Keratinocyte (primary cell): Measurements from ENCODE around the gene TSC1. TPM values are rescaled to one million over a fixed set of nuclear protein-coding genes. Genes with fewer than 3 reads are reported as not detected.

Experiments used
- DNase-seq: peaks from one replicate; pipeline ENCODE4 v3.0.0-alpha.2; 2011; ENCODE audit warnings: low read depth, missing footprints, low spot score
- FAIRE-seq: peaks from 2 replicates; lab custom pipeline; 2011; peaks lifted over from hg19 to GRCh38; lab: Jason Lieb, UNC
- H2AFZ ChIP-seq: 2 replicates; pipeline ENCODE4 v1.6.0; 2012; ENCODE audit warnings: low read length, control low read depth, inconsistent platforms; ENCODE audit not compliant: control insufficient read depth
- H3K27ac ChIP-seq: 2 replicates; pipeline ENCODE4 v1.5.1; 2011; ENCODE audit warnings: low read length; ENCODE audit not compliant: control insufficient read depth, insufficient read depth
- H3K27me3 ChIP-seq: 3 replicates; pipeline ENCODE4 v1.6.0; 2011; ENCODE audit warnings: low read length; ENCODE audit not compliant: control insufficient read depth, insufficient read depth; ENCODE audit errors: extremely low read depth
- H3K36me3 ChIP-seq, 2 experiments: 2 replicates in 1 of 2; 3 replicates in 1 of 2; pipeline ENCODE4 v1.5.1; 2011; ENCODE audit warnings: low read length in 2 of 2, mild to moderate bottlenecking in 1 of 2; ENCODE audit not compliant: control insufficient read depth in 2 of 2, insufficient read depth in 2 of 2; ENCODE audit errors: extremely low read depth in 1 of 2
- H3K4me1 ChIP-seq: 3 replicates; pipeline ENCODE4 v1.5.1; 2011; ENCODE audit warnings: low read length; ENCODE audit not compliant: control insufficient read depth, insufficient read depth; ENCODE audit errors: extremely low read depth
- H3K4me2 ChIP-seq: 3 replicates; pipeline ENCODE4 v1.6.0; 2011; ENCODE audit warnings: low read depth, low read length; ENCODE audit not compliant: control insufficient read depth, insufficient read depth; ENCODE audit errors: extremely low read depth
- H3K4me3 ChIP-seq, 3 experiments: fragments of 200-600 bp in 1 of 3; sonication (generic) in 1 of 3; 2 replicates in 2 of 3; 3 replicates in 1 of 3; pipeline ENCODE4 v1.5.1; 2011 to 2016; ENCODE audit warnings: low read length in 3 of 3, mild to moderate bottlenecking in 3 of 3, control low read depth in 2 of 3, inconsistent platforms in 1 of 3, low read depth in 1 of 3, mixed read lengths in 1 of 3, mixed run types in 1 of 3, moderate library complexity in 1 of 3; ENCODE audit not compliant: control insufficient read depth in 2 of 3, insufficient read depth in 2 of 3; ENCODE audit errors: extremely low read depth in 1 of 3
- H3K79me2 ChIP-seq: 2 replicates; pipeline ENCODE4 v1.6.0; 2012; ENCODE audit warnings: low read length; ENCODE audit not compliant: control insufficient read depth, insufficient read depth
- H3K9ac ChIP-seq: 3 replicates; pipeline ENCODE4 v1.6.0; 2011; ENCODE audit warnings: low read length; ENCODE audit not compliant: control insufficient read depth, insufficient read depth; ENCODE audit errors: extremely low read depth
- H3K9me1 ChIP-seq: 3 replicates; pipeline ENCODE4 v1.6.0; 2011; ENCODE audit warnings: low read length; ENCODE audit not compliant: control insufficient read depth, insufficient read depth; ENCODE audit errors: extremely low read depth
- H3K9me3 ChIP-seq: 2 replicates; pipeline ENCODE4 v1.5.1; 2012; ENCODE audit warnings: low read depth, low read length; ENCODE audit not compliant: control insufficient read depth
- H4K20me1 ChIP-seq: 3 replicates; pipeline ENCODE4 v1.6.0; 2011; ENCODE audit warnings: low read length; ENCODE audit not compliant: control insufficient read depth, insufficient read depth; ENCODE audit errors: extremely low read depth
- CTCF ChIP-seq, 3 experiments: IDR thresholded peaks in 1 of 3; conservative IDR thresholded peaks in 1 of 3; optimal IDR thresholded peaks in 1 of 3; 2 replicates in 2 of 3; 3 replicates in 1 of 3; pipeline versions ENCODE3 to v1.5.1; 2011; ENCODE audit warnings: low read length in 3 of 3, mild to moderate bottlenecking in 3 of 3, moderate library complexity in 2 of 3, control low read depth in 1 of 3, inconsistent platforms in 1 of 3; ENCODE audit not compliant: insufficient read depth in 2 of 3; ENCODE audit errors: extremely low read depth in 1 of 3
- EZH2 ChIP-seq: IDR thresholded peaks from one replicate; pipeline ENCODE4 v1.6.1; 2012; ENCODE audit warnings: inconsistent platforms, mild to moderate bottlenecking, low read length, moderate library complexity
- dilution Hi-C: fragments of 300-500 bp; cut with MboI; formaldehyde crosslinking; loops from one replicate; pipeline ENCODE4 v1.7.0; 2020; ENCODE audit warnings: low sequenced_read_pairs; ENCODE audit not compliant: extremely low pct_ligation_motif_present
- polyA minus RNA-seq, 3 experiments: library from RNA; depleted of rRNA, polyadenylated mRNA; stranded (reverse); fragments of >200 nt; gene quantifications; 1 replicate in 1 of 3; 2 replicates in 1 of 3; 3 replicates in 1 of 3; pipeline ENCODE4 v1.2.3, GENCODE V29; 2011
- polyA plus RNA-seq, 5 experiments: library from polyadenylated mRNA; depleted of rRNA in 3 of 5; stranded (reverse) in 3 of 5; stranded (forward) in 1 of 5; unstranded in 1 of 5; fragments of >200 nt; gene quantifications; 1 replicate in 1 of 5; 2 replicates in 3 of 5; 3 replicates in 1 of 5; pipeline versions ENCODE4 v1.2.1 to v1.2.3, GENCODE V29; 2011 to 2012; ENCODE audit warnings: missing spikeins in 2 of 5, low read depth in 1 of 5, low replicate concordance in 1 of 5

The TSC1 gene
- polyA plus RNA-seq, result 26.1 to 28.6 TPM (median 27.7 TPM) in 3 replicates
- polyA plus RNA-seq (2011; ENCODE audit: low read depth), result 21.6 TPM
- 12.2 and 21.2 TPM in 2 replicates for polyA plus RNA-seq (2011; cell fraction: cytosol; rRNA removed)
- polyA plus RNA-seq (2011; cell fraction: nucleus; rRNA removed), result 87.3 and 97.0 TPM in 2 replicates
- 13.2 and 14.6 TPM in 2 replicates for polyA plus RNA-seq (2012; ENCODE audit: low replicate concordance)
- polyA minus RNA-seq, result 41.8 to 99.1 TPM (median 79.9 TPM) in 3 replicates
- 18.6 TPM for polyA minus RNA-seq (2011; cell fraction: cytosol; rRNA and poly(A)+ RNA removed)
- 47.8 and 94.9 TPM in 2 replicates for polyA minus RNA-seq (2011; cell fraction: nucleus; rRNA and poly(A)+ RNA removed)

- FAIRE-seq, result no peak
- Histone ChIP-seq H3K4me1 (peaks cover 29% of the 10 kb centered on the region), H3K4me3 (peak within 1 kb of the TSS; percentile 82 to 99 (median 90)), H3K27me3 (no peaks in the 10 kb centered on the region), H3K27ac (peak within 1 kb of the TSS; percentile 97), H3K9me1 (no peaks in the 10 kb centered on the region), H2AFZ (peak within 1 kb of the TSS; percentile 72), H3K4me2 (peak within 1 kb of the TSS; percentile 99), H3K79me2 (peaks cover 41% of the 10 kb centered on the region), H3K9ac (peak within 1 kb of the TSS; percentile 97), H3K36me3 (no peaks in the 10 kb centered on the region), H3K9me3 (no peaks in the 10 kb centered on the region), H4K20me1 (no peaks in the 10 kb centered on the region)
- DNase-seq, result peak; percentile 62
- TF ChIP-seq EZH2 (no peak), CTCF (optimal IDR thresholded peaks at IDR 0.05 in 1 of 3, IDR thresholded peaks at IDR 0.05 in 1 of 3, conservative IDR thresholded peaks at IDR 0.05 in 1 of 3; ENCODE audit: extremely low read depth in 1 of 3, insufficient read depth in 2 of 3, low read length in 3 of 3) (no peak)
- dilution Hi-C loops, result no loop called here
Observed at GRCh38 chr9:132944294-132945185, at the start of gene TSC1. TSC1 (minus strand) TSS chr9:132944616; CDS start chr9:132928872, 15,744 bp downstream.

- no peaks in the 10 kb centered on the region for H3K9me1 ChIP-seq
- DNase-seq (no peak), FAIRE-seq (peak; percentile 74)
- H4K20me1 ChIP-seq, result no peaks in the 10 kb centered on the region
- H3K27me3 ChIP-seq, result peaks cover 13% of the 10 kb centered on the region
- peak overlapping the region in 1 of 3 experiments; percentile 27 for H3K4me3 ChIP-seq
- H3K9ac ChIP-seq, result no peak overlapping the region
- H3K27ac ChIP-seq, result no peak overlapping the region
- TF ChIP-seq EZH2 (no peak), CTCF (optimal IDR thresholded peaks at IDR 0.05 in 1 of 3, IDR thresholded peaks at IDR 0.05 in 1 of 3, conservative IDR thresholded peaks at IDR 0.05 in 1 of 3; ENCODE audit: extremely low read depth in 1 of 3, insufficient read depth in 2 of 3, low read length in 3 of 3) (no peak)
- peak overlapping the region; percentile 58 for H3K4me2 ChIP-seq
- dilution Hi-C loops, result no loop called here
- H3K9me3 ChIP-seq, result no peaks in the 10 kb centered on the region
- peaks cover 22% of the 10 kb centered on the region for H3K4me1 ChIP-seq
- H3K79me2 ChIP-seq, result no peaks in the 10 kb centered on the region
- H2AFZ ChIP-seq, result no peak overlapping the region
- H3K36me3 ChIP-seq, result no peaks in the 10 kb centered on the region
Observed at GRCh38 chr9:132993511-132993939, 49.1 kb upstream of the TSC1 start.
